Neutrophil (primary cell): ENCODE results near the gene HRAS.
"Not testable (repeated sequence)": the region's sequence is repeated elsewhere in the genome, so short reads cannot be mapped to it uniquely, and the experiment has no call there.

Source experiments
- H3K27ac ChIP-seq: fragments of 200-600 bp; sonication (generic); 2 replicates; pipeline ENCODE4 v1.5.1; 2016; ENCODE audit warnings: mild to moderate bottlenecking, moderate library complexity
- H3K27me3 ChIP-seq: fragments of 200-600 bp; sonication (generic); 2 replicates; pipeline ENCODE4 v1.6.0; 2016; ENCODE audit warnings: mild to moderate bottlenecking
- H3K36me3 ChIP-seq: fragments of 200-600 bp; sonication (generic); 2 replicates; pipeline ENCODE4 v1.5.1; 2017
- H3K4me1 ChIP-seq, 2 experiments: fragments of 200-600 bp in 1 of 2; sonication (generic) in 1 of 2; 1 replicate in 1 of 2; 2 replicates in 1 of 2; pipeline versions ENCODE4 v1.5.1 to v1.6.1; 2013 to 2016; ENCODE audit warnings: low read depth in 1 of 2, low read length in 1 of 2, mild to moderate bottlenecking in 1 of 2, moderate library complexity in 1 of 2; ENCODE audit not compliant: control insufficient read depth in 1 of 2, insufficient read depth in 1 of 2
- H3K4me3 ChIP-seq, 2 experiments: fragments of 200-600 bp in 1 of 2; sonication (generic) in 1 of 2; 1 replicate in 1 of 2; 2 replicates in 1 of 2; pipeline ENCODE4 v1.5.1; 2013 to 2016; ENCODE audit warnings: low read depth in 1 of 2, low read length in 1 of 2, mild to moderate bottlenecking in 1 of 2, moderate library complexity in 1 of 2
- H3K9me3 ChIP-seq: fragments of 200-600 bp; sonication (generic); 2 replicates; pipeline ENCODE4 v1.5.1; 2016
- CTCF ChIP-seq: fragments of 200-600 bp; sonication (generic); IDR thresholded peaks from 2 replicates; pipeline ENCODE4 v1.5.1; 2016; ENCODE audit warnings: antibody characterized with exemption

The HRAS gene

GRCh38 chr11:520428-521176 lies 14.8 kb downstream of the HRAS start:
- Histone ChIP-seq H3K4me1 (peaks cover 4 to 9% of the 10 kb centered on the region in 2 experiments), H3K9me3 (no peaks in the 10 kb centered on the region), H3K27me3 (no peaks in the 10 kb centered on the region), H3K4me3 (no peak overlapping the region), H3K27ac (no peak overlapping the region), H3K36me3 (no peaks in the 10 kb centered on the region)
- no peak for TF ChIP-seq CTCF

GRCh38 chr11:518463-519202 lies 16.7 kb downstream of the HRAS start:
- H3K9me3 ChIP-seq, result no peaks in the 10 kb centered on the region
- peak overlapping the region; percentile 60 for H3K27ac ChIP-seq
- H3K4me3 ChIP-seq, result peak overlapping the region; percentile 51 to 55
- no peaks in the 10 kb centered on the region for H3K36me3 ChIP-seq
- peaks cover 7 to 9% of the 10 kb centered on the region in 2 experiments for H3K4me1 ChIP-seq
- no peaks in the 10 kb centered on the region for H3K27me3 ChIP-seq
- TF ChIP-seq CTCF, result peak; percentile 100

GRCh38 chr11:516918-517685 lies 18.3 kb downstream of the HRAS start:
- not testable (repeated sequence) for H3K27ac ChIP-seq, H3K36me3 ChIP-seq, H3K4me3 ChIP-seq, H3K4me1 ChIP-seq, H3K27me3 ChIP-seq, H3K9me3 ChIP-seq

GRCh38 chr11:516400-516799 lies 19.0 kb downstream of the HRAS start:
- Histone ChIP-seq H3K27ac (no peak overlapping the region), H3K27me3 (no peaks in the 10 kb centered on the region), H3K9me3 (no peaks in the 10 kb centered on the region), H3K4me3 (no peak overlapping the region), H3K36me3 (no peaks in the 10 kb centered on the region), H3K4me1 (peaks cover 7 to 9% of the 10 kb centered on the region in 2 experiments)
- no peak for TF ChIP-seq CTCF

GRCh38 chr11:515131-515530 lies 20.2 kb downstream of the HRAS start:
- no peaks in the 10 kb centered on the region for H3K27me3 ChIP-seq
- H3K9me3 ChIP-seq, result no peaks in the 10 kb centered on the region
- no peaks in the 10 kb centered on the region for H3K36me3 ChIP-seq
- H3K4me1 ChIP-seq, result peaks cover 7 to 9% of the 10 kb centered on the region in 2 experiments
- TF ChIP-seq CTCF, result no peak
- H3K27ac ChIP-seq, result no peak overlapping the region
- H3K4me3 ChIP-seq, result no peak overlapping the region
